A673 (cell line): ENCODE results near the gene MAP4K4. TPM values are rescaled to one million over a fixed set of nuclear protein-coding genes. Genes with fewer than 3 reads are reported as not detected.

Experiments used
- BruUV-seq: library from RNA; stranded (reverse); fragments of 400-500 nt; replicated peaks from 2 replicates; lab custom pipeline; 2021; lab: Mats Ljungman, UMichigan
- CTCF ChIA-PET: fragments of 300-600 bp; sonication (Branson Sonifier 250); formaldehyde crosslinking; loops from one replicate; lab custom pipeline; 2022; ENCODE audit warnings: antibody characterized with exemption; lab: Charles Lee
- POLR2A ChIA-PET: fragments of 300-600 bp; sonication (Branson Sonifier 250); formaldehyde crosslinking; loops from one replicate; lab custom pipeline; 2022; ENCODE audit warnings: antibody characterized with exemption; ENCODE audit not compliant: low non-redundant PET; lab: Charles Lee
- DNase-seq: peaks from one replicate; pipeline ENCODE4 v3.0.0-alpha.2; 2015; ENCODE audit warnings: low spot score
- H3K27ac ChIP-seq: fragments of 200-600 bp; sonication (generic); 2 replicates; pipeline ENCODE4 v1.5.1; 2016; ENCODE audit warnings: mixed run types, low read depth, mild to moderate bottlenecking, mixed read lengths, antibody characterized with exemption, low read length; ENCODE audit not compliant: poor library complexity, severe bottlenecking
- H3K27me3 ChIP-seq: fragments of 200-600 bp; sonication (generic); replicated peaks from 2 replicates; pipeline ENCODE4 v1.6.1; 2017; ENCODE audit warnings: mixed run types, low read depth, mild to moderate bottlenecking, mixed read lengths, antibody characterized with exemption, low read length; ENCODE audit not compliant: insufficient read depth, poor library complexity
- H3K36me3 ChIP-seq: fragments of 200-600 bp; sonication (generic); 2 replicates; pipeline ENCODE4 v1.6.1; 2016; ENCODE audit warnings: mixed run types, mild to moderate bottlenecking, mixed read lengths, antibody characterized with exemption, low read length; ENCODE audit not compliant: insufficient read depth, poor library complexity, severe bottlenecking
- H3K4me1 ChIP-seq: fragments of 200-600 bp; sonication (generic); 2 replicates; pipeline ENCODE4 v1.6.1; 2017; ENCODE audit warnings: mixed run types, mild to moderate bottlenecking, mixed read lengths, antibody characterized with exemption, low read length; ENCODE audit not compliant: insufficient read depth, poor library complexity, severe bottlenecking
- H3K4me3 ChIP-seq: fragments of 200-600 bp; sonication (generic); 2 replicates; pipeline ENCODE4 v1.5.1; 2016; ENCODE audit warnings: low read depth, mixed run types, mild to moderate bottlenecking, mixed read lengths, low read length; ENCODE audit not compliant: poor library complexity, severe bottlenecking
- H3K9me3 ChIP-seq: fragments of 200-600 bp; sonication (generic); 2 replicates; pipeline ENCODE4 v1.6.1; 2016; ENCODE audit warnings: mixed run types, low read depth, mild to moderate bottlenecking, mixed read lengths, antibody characterized with exemption, low read length; ENCODE audit not compliant: poor library complexity, severe bottlenecking
- CTCF ChIP-seq: fragments of 300-800, 200-600 bp; sonication (generic); conservative IDR thresholded peaks from 2 replicates; pipeline ENCODE4 v1.5.1; 2017; ENCODE audit warnings: low read depth, mild to moderate bottlenecking, antibody characterized with exemption, low read length, moderate library complexity, mixed read lengths
- EZH2 ChIP-seq: fragments of 200-600 bp; sonication (generic); IDR thresholded peaks from 2 replicates; pipeline ENCODE4 v1.6.1; 2017; ENCODE audit warnings: borderline replicate concordance, low read depth, mild to moderate bottlenecking, mixed read lengths, antibody characterized with exemption, low read length; ENCODE audit not compliant: poor library complexity, severe bottlenecking
- intact Hi-C: fragments of 100-400 bp; cut with micrococcal nuclease; formaldehyde crosslinking; loops from one replicate; pipeline ENCODE4 v1.10.0; 2022; ENCODE audit not compliant: unreplicated experiment
- total RNA-seq: library from RNA; stranded (reverse); gene quantifications from 2 replicates; pipeline ENCODE4 v1.2.3, GENCODE V29; 2021

MAP4K4 gene
- total RNA-seq, 1 experiment from 2014 or later: 157 TPM

DNA sequence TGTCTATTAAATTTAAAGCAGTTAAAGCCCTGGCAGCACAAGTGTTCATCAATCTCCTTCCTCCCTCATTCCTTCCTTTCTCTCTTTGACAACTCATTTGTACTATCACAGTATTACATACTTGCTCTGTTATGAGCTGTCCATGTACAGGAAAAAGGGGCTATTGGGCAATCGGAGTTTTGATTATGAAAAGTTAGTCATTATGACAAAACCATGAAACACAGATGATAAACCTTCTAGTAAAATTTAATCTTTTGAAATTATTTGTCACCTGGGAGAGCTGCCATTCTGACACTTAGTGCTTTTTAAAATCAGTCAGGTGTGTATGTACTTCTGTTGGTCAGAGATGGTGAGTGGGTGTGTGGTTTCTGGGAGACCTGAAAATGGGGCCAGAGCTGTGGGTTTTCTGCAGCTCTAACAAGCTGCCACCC, 39.4 kb downstream of the MAP4K4 start:
- H3K9me3 ChIP-seq: no peaks in the 10 kb centered on the region
- ChIA-PET CTCF (no interaction called here), POLR2A (no interaction called here)
- no peak overlapping the region for H3K27ac ChIP-seq
- intact Hi-C loops: no loop called here
- no TSS peak for BruUV-seq
- peaks cover 42% of the 10 kb centered on the region for H3K4me1 ChIP-seq
- no peaks in the 10 kb centered on the region for H3K27me3 ChIP-seq
- no peak for TF ChIP-seq CTCF
- TF ChIP-seq EZH2: no peak
- H3K4me3 ChIP-seq: no peak overlapping the region
- H3K36me3 ChIP-seq: no peaks in the 10 kb centered on the region
- no peak for DNase-seq

DNA sequence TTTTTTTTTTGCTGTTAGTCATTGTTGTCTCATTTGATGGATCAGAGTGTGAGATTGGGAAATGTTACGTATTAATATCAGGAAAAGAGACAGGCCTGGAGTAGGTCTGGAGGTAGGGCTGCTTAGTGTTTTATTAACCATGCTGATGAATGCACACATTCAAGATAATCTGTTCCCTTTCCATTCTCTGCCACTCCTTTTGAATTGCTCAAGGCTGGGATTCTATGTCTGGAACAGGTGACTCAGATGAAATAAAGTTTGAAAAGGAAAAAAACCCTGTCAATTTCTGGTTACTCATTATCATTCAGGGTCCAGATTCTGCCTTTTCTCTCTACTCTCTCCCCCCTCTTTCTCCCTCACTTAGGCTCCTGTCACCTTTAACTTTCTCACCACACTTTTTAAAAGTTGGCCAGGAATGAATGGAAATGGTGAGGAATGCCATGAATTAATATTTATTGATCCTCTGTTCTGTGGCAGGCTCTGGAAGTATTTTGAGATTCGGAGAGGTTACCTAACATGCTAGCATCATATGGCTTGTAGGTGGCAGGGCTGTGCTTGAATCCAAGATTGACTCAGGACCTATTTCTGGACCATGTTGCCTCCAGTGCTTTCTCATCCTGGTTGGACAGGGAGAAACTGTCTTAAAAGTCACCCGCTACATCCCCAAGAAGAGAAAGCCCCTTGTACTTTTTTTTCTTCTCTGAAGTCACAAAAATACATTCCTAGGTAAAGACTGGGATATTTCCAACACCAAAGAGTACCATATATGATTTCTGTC, 40.2 kb downstream of the MAP4K4 start:
- H3K36me3 ChIP-seq: no peaks in the 10 kb centered on the region
- ChIA-PET CTCF (no interaction called here), POLR2A (no interaction called here)
- H3K4me3 ChIP-seq: no peak overlapping the region
- H3K4me1 ChIP-seq: peaks cover 49% of the 10 kb centered on the region
- TF ChIP-seq EZH2 (no peak), CTCF (no peak)
- no peak for DNase-seq
- no peak overlapping the region for H3K27ac ChIP-seq
- H3K9me3 ChIP-seq: no peaks in the 10 kb centered on the region
- BruUV-seq: no TSS peak
- intact Hi-C loops: no loop called here
- no peaks in the 10 kb centered on the region for H3K27me3 ChIP-seq

DNA sequence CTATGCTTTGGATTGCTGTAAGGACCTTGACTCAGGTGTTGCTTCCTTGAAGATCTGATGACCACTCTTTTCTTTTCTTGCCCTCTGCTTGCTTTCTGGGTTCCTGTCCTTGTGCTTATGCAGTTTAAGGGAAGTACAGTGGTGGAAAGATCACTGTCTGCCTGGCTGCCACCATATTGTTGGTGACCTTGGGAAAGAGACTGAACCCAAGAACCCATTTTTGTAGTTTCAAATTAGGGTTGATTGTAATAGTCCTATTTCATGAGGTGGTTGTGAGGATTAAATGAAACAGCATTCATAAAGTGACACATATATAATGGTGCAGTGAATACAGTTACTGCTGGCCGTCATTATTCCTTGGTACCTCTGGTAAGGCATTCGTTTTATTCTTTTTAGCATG, 41.1 kb downstream of the MAP4K4 start:
- H3K36me3 ChIP-seq: no peaks in the 10 kb centered on the region
- POLR2A ChIA-PET: no interaction called here
- BruUV-seq: no TSS peak

More for the DNA sequence above, 41.1 kb downstream of the MAP4K4 start:
- CTCF ChIA-PET: no interaction called here
- H3K9me3 ChIP-seq: no peaks in the 10 kb centered on the region
- intact Hi-C loops: no loop called here
- DNase-seq: no peak
- H3K4me1 ChIP-seq: peaks cover 50% of the 10 kb centered on the region
- H3K27ac ChIP-seq: no peak overlapping the region
- TF ChIP-seq CTCF: no peak
- no peak for TF ChIP-seq EZH2
- no peaks in the 10 kb centered on the region for H3K27me3 ChIP-seq
- H3K4me3 ChIP-seq: no peak overlapping the region
